Stimulated activated CD4-positive, alpha-beta T cell treated with anti-CD3 and anti-CD28 coated beads, Interleukin-12 subunit alpha, Interleukin-12 subunit beta, amount 100 ng/mL, for 24 hours (primary cell): Measurements from ENCODE around the gene WDR73.
"Not testable (repeated sequence)": the region's sequence is repeated elsewhere in the genome, so short reads cannot be mapped to it uniquely, and the experiment has no call there.

Source experiments
- DNase-seq, 2 experiments: peaks; one replicate each; pipeline ENCODE4 v3.0.0-alpha.2; 2020; ENCODE audit warnings: low read depth in 2 of 2

The WDR73 gene

GRCh38 chr15:84657748-84658079 is 3.6 kb upstream of the WDR73 start:
- no peak for DNase-seq

- no peak for DNase-seq
Observed at GRCh38 chr15:84656972-84657371, 2.9 kb upstream of the WDR73 start.

DNA sequence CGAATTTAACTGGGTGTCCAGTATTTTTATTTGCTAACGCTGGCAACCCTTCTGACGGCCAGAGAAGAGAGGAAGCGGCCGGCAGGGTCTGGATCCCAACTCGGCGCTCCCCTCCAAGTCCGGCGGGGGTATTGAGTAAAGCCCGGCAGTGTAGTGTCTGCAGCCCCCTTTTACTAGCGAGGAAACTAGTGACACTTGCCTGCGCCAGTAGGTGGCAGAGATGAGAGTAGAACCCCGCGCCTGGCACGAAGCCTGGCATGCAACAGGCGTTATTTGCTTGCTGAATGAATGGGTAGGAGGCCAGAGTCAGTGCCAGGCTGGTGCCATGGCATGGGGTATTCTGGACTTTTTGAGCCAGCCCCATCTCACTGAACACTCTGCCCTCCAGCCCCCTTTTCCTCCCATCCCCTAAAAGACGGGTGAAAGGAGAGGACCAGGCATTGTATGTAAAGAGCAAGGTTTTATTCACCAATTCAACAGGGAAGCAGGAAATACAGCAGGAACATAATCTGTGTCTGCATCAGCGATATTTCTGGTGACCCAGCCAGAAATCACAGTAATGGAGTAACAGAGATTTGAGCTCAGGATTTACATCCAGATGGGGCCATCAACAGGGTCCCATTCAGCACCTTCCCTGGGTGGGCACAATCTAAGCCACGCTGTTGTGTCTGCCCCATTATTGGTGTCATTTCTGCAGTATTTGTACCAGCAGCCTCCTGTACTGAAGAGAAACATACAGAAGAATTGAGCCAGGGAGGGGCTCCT is 788 bp upstream of the WDR73 start:
- peak; percentile 54 to 60 for DNase-seq

- no peak for DNase-seq
Observed at GRCh38 chr15:84653584-84653909, 536 bp downstream of the WDR73 start.

DNA sequence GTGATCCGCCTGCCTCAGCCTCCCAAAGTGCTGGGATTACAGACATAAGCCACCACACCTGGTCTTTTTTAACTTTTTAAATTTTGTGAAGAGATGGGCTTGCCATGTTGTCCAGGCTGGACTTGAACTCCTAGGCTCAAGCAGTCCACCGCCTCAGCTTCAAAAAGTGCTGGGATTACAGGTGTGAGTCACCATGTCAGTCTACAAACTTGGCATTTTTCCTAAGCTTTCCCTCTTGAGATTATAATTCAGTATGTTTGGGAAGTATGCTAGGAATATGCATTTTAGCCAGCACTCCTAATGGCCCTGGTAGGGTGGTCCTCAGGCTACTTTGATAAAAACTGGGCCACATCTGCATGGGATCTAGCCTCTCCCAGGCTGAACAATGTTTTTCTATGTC is 4.4 kb downstream of the WDR73 start:
- no peak for DNase-seq

DNA sequence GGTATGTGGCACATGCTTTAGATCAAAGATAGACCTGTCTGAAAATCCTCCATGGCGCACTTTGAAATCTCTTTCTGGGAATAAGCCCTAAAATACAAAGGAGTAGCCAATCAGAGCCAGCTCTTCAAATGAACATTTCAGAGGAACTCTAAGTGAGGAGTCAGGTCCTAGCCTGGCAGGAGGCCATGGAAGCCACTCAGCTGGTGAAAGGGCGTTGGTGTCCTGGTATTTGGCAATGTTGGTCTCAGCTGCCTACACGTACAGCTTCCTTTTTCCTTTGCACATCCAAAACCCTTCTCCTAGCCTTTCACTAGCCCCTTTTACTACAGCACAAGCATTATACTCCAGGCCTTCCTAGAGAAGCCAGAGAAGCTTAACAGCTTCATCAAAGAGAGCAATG is 5.5 kb downstream of the WDR73 start:
- DNase-seq = no peak

DNA sequence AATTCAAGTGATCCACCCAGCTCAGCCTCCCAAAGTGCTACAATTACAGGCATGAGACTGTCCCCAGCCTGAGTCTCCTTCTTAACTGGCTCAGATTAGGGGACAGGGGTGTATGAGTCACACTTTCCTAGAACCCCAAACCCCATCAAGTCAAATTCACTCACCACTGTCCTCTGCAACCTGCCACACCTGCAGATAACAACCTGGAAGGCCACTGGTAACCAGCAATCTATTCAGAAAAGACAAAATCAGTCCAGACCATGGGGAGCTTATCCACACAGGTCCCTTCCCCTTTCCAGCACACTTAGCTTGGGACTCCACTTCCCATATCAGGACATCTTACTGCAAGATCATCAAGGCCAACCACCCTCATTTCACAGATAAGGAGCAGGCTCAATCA is 6.4 kb downstream of the WDR73 start:
- DNase-seq = no peak

DNA sequence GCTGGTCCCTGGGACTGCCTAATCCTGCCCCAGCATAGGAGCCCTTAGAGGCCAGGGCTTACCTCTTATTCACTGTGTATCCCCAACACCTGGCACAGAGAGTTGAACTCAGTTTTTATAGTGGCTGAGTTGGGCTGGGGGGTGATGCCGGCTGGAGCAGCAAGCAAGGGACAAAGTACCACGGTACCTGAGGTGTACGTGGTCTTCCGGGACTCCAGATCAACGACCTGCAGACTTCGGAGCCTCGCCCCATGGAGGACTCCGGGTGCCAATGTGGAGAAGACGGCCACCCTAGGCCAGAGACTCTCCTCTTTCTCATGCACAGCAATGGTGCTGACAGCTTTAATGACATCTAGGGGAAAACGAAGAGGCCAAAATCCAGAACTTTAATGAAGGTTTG is 8.1 kb downstream of the WDR73 start:
- DNase-seq = no peak

DNA sequence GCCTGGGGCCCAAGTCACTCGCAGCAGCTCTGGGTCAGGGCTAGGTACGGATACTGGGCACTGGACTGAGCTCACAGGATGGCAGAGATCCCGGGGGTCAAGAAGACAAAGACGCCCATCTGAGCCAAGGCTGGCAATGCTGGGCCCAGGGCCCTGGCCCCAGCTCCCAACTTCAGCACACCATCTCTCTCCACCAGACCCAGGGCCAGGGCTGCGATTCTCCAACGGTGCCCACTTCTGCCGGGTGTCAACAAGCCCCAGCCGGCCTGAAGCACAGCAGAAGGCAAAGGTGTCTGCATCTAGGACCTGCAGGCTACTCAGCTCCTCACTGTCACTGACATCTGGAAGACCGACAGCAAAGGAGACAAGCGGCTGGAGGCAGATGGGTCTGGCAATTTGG is 8.6 kb downstream of the WDR73 start:
- no peak for DNase-seq

- DNase-seq = no peak
Observed at GRCh38 chr15:84643838-84644237, 10.2 kb downstream of the WDR73 start.

DNA sequence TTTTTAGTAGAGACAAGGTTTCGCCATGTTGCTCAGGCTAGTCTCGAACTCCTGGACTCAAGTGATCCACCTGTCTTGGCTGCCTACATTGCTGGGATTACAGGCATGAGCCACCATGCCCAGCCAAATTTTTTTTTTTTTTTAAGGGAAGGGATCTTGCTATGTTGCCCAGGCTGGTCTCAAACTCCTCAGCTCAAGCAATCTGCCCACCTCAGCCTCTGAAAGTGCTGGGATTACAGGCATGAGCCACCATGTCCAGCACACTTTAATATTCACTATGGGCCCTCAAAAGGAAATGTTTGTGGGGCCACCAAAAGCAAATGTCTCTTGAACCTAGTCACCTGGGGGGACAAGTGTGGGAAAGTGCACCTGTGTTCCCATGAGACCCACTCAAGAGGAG is 11.4 kb downstream of the WDR73 start:
- not testable (repeated sequence) for DNase-seq

DNA sequence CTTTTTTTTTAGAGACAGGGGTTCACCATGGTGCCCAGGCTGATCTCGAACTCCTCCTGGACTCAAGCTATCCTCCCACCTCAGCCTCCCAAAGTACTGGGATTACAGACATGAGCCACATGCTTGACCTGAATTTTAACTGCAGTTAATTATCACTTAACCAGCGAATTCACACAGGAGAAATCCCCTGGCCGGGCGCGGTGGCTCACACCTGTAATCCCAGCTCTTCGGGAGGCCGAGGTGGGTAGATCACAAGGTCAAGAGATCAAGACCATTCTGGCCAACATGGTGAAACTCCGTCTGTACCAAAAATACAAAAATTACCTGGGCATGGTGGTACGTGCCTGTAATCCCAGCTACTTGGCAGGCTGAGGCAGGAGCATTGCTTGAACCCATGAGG is 12.2 kb downstream of the WDR73 start:
- not testable (repeated sequence) for DNase-seq

DNA sequence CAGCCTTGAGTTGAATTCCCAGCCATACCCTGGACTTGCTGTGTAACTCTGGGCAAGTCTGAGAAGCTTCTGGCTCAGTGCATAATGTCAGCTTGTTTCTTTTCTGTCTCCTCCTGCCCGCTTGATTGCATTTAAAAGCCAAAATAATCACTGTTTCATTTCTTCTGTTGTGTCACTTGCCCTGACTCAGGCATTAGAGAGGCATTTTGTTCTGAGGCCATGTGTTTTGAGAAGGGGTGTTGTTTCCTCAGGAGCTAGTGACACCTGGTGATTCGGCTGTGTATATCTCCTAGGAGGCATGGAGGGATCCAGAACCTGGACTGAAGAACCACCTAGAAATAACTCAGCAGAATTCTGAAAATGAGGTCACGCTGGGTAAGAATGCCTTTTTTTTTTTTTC is 16.0 kb downstream of the WDR73 start:
- DNase-seq = no peak

GRCh38 chr15:84634228-84634837 is 19.8 kb downstream of the WDR73 start:
- no peak for DNase-seq

DNA sequence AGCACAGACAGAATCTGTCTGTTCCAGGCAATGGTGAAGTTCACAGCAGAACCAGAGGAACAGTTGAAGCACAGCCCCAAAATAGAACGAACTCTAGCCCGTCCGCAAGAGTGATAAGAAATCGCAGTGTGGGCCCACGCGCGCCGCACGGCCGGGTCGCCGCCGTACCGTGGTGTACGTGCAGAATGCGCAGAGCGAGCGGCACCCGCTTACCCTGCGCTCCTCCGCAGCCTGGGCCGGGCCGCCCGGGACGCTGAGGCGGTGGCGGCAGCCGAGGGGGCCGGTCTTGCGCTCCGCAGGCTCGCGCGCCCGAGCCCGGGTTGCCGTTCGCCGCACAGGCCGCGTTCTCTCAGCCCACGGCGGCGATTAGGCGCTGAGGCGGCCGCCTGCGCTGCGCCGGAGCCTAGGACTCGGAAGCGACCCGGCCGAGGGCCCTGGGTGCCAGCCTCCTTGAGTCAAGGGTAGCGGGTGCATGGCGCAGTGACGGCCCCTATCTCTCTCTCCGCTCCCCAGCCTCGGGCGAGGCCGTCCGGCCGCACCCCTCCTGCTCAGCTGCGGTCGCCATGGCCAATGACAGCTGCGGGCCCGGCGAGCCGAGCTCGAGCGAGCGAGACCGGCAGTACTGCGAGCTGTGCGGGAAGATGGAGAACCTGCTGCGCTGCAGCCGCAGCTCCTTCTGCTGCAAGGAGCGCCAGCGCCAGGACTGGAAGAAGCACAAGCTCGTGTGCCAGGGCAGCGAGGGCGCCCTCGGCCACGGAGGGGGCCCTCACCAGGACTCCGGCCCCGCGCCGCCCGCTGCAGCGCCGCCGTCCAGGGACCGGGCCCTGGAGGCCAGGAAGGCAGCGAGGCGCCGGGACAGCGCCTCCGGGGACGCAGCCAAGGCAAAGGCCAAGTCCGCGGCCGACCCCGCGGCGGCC is 20.5 kb downstream of the WDR73 start:
- DNase-seq = peak; percentile 39 to 64

GRCh38 chr15:84631706-84632272 is 22.3 kb downstream of the WDR73 start:
- DNase-seq = no peak

GRCh38 chr15:84629033-84629432 is 25.1 kb downstream of the WDR73 start:
- no peak for DNase-seq

DNA sequence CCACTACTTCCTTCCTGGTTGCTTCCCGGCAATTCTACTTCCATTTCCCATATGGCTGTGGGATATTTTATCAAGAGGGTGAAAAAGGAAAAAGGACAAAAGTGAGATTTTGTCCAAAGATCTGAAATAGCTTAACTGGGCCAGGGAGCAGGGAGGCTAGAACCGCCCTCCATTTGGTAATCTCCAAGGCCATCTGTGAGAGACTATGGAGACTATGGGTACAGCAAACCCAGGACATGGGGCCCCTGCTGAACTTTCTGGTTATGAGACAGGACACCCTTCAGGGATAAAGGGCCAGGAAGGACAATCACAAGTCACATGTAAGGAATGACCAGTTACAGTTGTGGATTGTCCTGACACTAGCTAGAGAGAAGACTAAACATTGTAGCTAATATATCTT is 29.0 kb downstream of the WDR73 start:
- DNase-seq = no peak

GRCh38 chr15:84624359-84624758 is 29.7 kb downstream of the WDR73 start:
- DNase-seq = no peak

DNA sequence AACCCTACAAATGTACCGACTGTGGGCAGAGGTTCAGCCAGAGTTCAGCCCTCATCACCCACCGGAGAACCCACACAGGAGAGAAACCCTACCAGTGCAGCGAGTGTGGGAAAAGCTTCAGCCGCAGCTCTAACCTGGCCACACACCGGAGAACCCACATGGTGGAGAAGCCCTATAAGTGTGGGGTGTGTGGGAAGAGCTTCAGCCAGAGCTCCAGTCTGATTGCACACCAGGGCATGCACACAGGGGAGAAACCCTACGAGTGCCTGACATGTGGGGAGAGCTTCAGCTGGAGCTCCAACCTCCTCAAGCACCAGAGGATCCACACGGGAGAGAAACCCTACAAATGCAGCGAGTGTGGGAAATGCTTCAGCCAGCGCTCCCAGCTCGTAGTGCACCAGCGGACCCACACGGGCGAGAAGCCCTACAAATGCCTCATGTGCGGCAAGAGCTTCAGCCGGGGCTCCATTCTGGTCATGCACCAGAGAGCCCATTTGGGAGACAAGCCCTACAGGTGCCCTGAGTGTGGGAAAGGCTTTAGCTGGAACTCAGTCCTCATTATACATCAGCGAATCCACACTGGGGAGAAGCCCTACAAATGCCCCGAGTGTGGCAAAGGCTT is 32.6 kb downstream of the WDR73 start:
- DNase-seq = no peak

DNA sequence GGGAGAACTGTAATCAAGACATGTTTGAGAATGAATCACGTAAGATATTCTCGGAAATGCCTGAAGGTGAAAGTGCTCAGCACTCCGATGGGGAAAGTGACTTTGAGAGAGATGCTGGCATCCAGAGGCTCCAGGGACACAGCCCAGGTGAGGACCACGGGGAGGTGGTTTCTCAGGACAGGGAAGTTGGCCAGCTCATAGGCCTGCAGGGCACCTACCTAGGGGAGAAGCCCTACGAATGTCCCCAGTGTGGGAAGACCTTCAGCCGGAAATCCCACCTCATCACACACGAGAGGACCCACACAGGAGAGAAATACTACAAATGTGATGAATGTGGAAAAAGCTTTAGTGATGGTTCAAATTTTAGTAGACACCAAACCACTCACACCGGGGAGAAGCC is 33.5 kb downstream of the WDR73 start:
- DNase-seq = no peak

GRCh38 chr15:84616235-84616634 is 37.8 kb downstream of the WDR73 start:
- no peak for DNase-seq
